H1 (cell line): ENCODE results near the gene MYH9. TPM values are rescaled to one million over a fixed set of nuclear protein-coding genes. Genes with fewer than 3 reads are reported as not detected.

Source experiments
- CTCF ChIA-PET: fragments of 300-600 bp; sonication (Branson Sonifier 250); formaldehyde crosslinking; loops from one replicate; lab custom pipeline; 2021; ENCODE audit not compliant: partially characterized antibody; lab: Charles Lee
- POLR2A ChIA-PET: fragments of 300-600 bp; sonication (Branson Sonifier 250); formaldehyde crosslinking; loops from one replicate; lab custom pipeline; 2021; ENCODE audit warnings: inconsistent platforms; ENCODE audit not compliant: partially characterized antibody; lab: Charles Lee
- DNase-seq, 2 experiments: peaks; one replicate each; pipeline versions ENCODE4 v3.0.0 to v3.0.0-alpha.2; 2010 to 2022; ENCODE audit warnings: low spot score in 2 of 2, low read depth in 1 of 2, mixed read lengths in 1 of 2
- FAIRE-seq: peaks from 2 replicates; lab custom pipeline; 2011; peaks lifted over from hg19 to GRCh38; lab: Jason Lieb, UNC
- H2AFZ ChIP-seq: 2 replicates; pipeline ENCODE4 v1.8.1; 2012; ENCODE audit warnings: low read length, inconsistent platforms
- H2AK5ac ChIP-seq: 2 replicates; pipeline ENCODE4 v1.6.1; 2013; ENCODE audit warnings: low read depth, low read length
- H2BK120ac ChIP-seq: replicated peaks from 2 replicates; pipeline ENCODE3; 2013; ENCODE audit warnings: low read depth, low read length, inconsistent platforms
- H2BK12ac ChIP-seq: 2 replicates; pipeline ENCODE4 v1.6.1; 2013; ENCODE audit warnings: low read depth, low read length
- H2BK15ac ChIP-seq: 2 replicates; pipeline ENCODE4 v1.6.1; 2013; ENCODE audit warnings: low read length
- H2BK20ac ChIP-seq: 2 replicates; pipeline ENCODE4 v1.6.1; 2013; ENCODE audit warnings: low read length
- H2BK5ac ChIP-seq: 2 replicates; pipeline ENCODE4 v1.6.1; 2013; ENCODE audit warnings: low read depth, low read length
- H3K14ac ChIP-seq: 2 replicates; pipeline ENCODE4 v1.6.1; 2013; ENCODE audit warnings: inconsistent platforms; ENCODE audit not compliant: insufficient read length
- H3K18ac ChIP-seq: 2 replicates; pipeline ENCODE4 v1.6.1; 2013; ENCODE audit warnings: low read length; ENCODE audit errors: extremely low read depth
- H3K23ac ChIP-seq: 2 replicates; pipeline ENCODE4 v1.6.1; 2013; ENCODE audit warnings: inconsistent platforms; ENCODE audit not compliant: insufficient read length
- H3K23me2 ChIP-seq: 2 replicates; pipeline ENCODE4 v1.6.1; 2013; ENCODE audit warnings: low read depth, low read length
- H3K27ac ChIP-seq: 2 replicates; pipeline ENCODE4 v1.6.1; 2011; ENCODE audit warnings: low read depth, low read length, inconsistent platforms
- H3K27me3 ChIP-seq, 4 experiments: replicated peaks in 1 of 4; 1 replicate in 1 of 4; 2 replicates in 3 of 4; pipeline versions ENCODE4 v1.6.1 to v1.8.1; 2011 to 2013; ENCODE audit warnings: low read length in 3 of 4, mild to moderate bottlenecking in 3 of 4, inconsistent platforms in 2 of 4, mixed read lengths in 2 of 4, moderate library complexity in 1 of 4; ENCODE audit not compliant: control insufficient read depth in 3 of 4, insufficient read depth in 3 of 4; ENCODE audit errors: extremely low read depth in 1 of 4
- H3K36me3 ChIP-seq, 4 experiments: 2 replicates each; pipeline versions ENCODE4 v1.6.1 to v1.8.1; 2011 to 2013; ENCODE audit warnings: mild to moderate bottlenecking in 4 of 4, low read length in 3 of 4, moderate library complexity in 2 of 4, control low read depth in 1 of 4, inconsistent platforms in 1 of 4; ENCODE audit not compliant: insufficient read depth in 4 of 4, control insufficient read depth in 2 of 4
- H3K4ac ChIP-seq: replicated peaks from 2 replicates; pipeline ENCODE3; 2013; ENCODE audit warnings: low read length, low read depth, mixed read lengths, inconsistent platforms; ENCODE audit not compliant: insufficient read length
- H3K4me1 ChIP-seq, 4 experiments: replicated peaks in 1 of 4; 1 replicate in 1 of 4; 2 replicates in 3 of 4; pipeline versions ENCODE4 v1.6.1 to v1.8.1; 2011 to 2013; ENCODE audit warnings: low read length in 3 of 4, inconsistent platforms in 2 of 4, mixed read lengths in 1 of 4; ENCODE audit not compliant: insufficient read depth in 4 of 4, control insufficient read depth in 3 of 4
- H3K4me2 ChIP-seq, 2 experiments: 2 replicates each; pipeline versions ENCODE4 v1.6.1 to v1.8.1; 2011 to 2013; ENCODE audit warnings: low read depth in 2 of 2, low read length in 2 of 2, control low read depth in 1 of 2, inconsistent platforms in 1 of 2, mild to moderate bottlenecking in 1 of 2; ENCODE audit not compliant: insufficient read depth in 1 of 2
- H3K4me3 ChIP-seq, 4 experiments: fragments of 200-600, 300-600 bp in 1 of 4; sonication (generic), shearing (Covaris generic), sonication (Bioruptor Twin) in 1 of 4; 2 replicates each; pipeline versions ENCODE4 v1.5.1 to v1.8.1; 2011 to 2016; ENCODE audit warnings: low read length in 4 of 4, low read depth in 3 of 4, control low read depth in 2 of 4, inconsistent platforms in 2 of 4, mild to moderate bottlenecking in 2 of 4, mixed read lengths in 1 of 4, moderate library complexity in 1 of 4; ENCODE audit not compliant: insufficient read depth in 2 of 4; ENCODE audit errors: extremely low read depth in 1 of 4
- H3K56ac ChIP-seq: replicated peaks from 2 replicates; pipeline ENCODE3; 2013; ENCODE audit warnings: low read depth, mild to moderate bottlenecking, mixed read lengths, low read length, inconsistent platforms; ENCODE audit not compliant: insufficient read length
- H3K79me1 ChIP-seq: 2 replicates; pipeline ENCODE4 v1.6.1; 2013; ENCODE audit warnings: low read depth, low read length, control low read depth
- H3K79me2 ChIP-seq, 2 experiments: 2 replicates each; pipeline versions ENCODE4 v1.6.1 to v1.8.1; 2012 to 2013; ENCODE audit warnings: low read length in 2 of 2, mild to moderate bottlenecking in 2 of 2, inconsistent platforms in 1 of 2; ENCODE audit not compliant: insufficient read depth in 2 of 2, control insufficient read depth in 1 of 2
- H3K9ac ChIP-seq, 4 experiments: replicated peaks in 1 of 4; 1 replicate in 1 of 4; 2 replicates in 3 of 4; pipeline versions ENCODE4 v1.6.1 to v1.8.1; 2011 to 2013; ENCODE audit warnings: low read depth in 3 of 4, low read length in 3 of 4, control low read depth in 2 of 4, mild to moderate bottlenecking in 2 of 4, moderate library complexity in 2 of 4, inconsistent platforms in 1 of 4; ENCODE audit errors: extremely low read depth in 1 of 4
- H3K9me3 ChIP-seq, 2 experiments: 2 replicates each; pipeline versions ENCODE4 v1.6.1 to v1.8.1; 2012 to 2013; ENCODE audit warnings: mild to moderate bottlenecking in 2 of 2, moderate library complexity in 2 of 2, control low read depth in 1 of 2, inconsistent platforms in 1 of 2, low read depth in 1 of 2, low read length in 1 of 2, mixed read lengths in 1 of 2; ENCODE audit not compliant: insufficient read depth in 2 of 2
- H4K20me1 ChIP-seq, 2 experiments: replicated peaks in 1 of 2; 2 replicates each; pipeline versions ENCODE3 to v1.8.1; 2011 to 2013; ENCODE audit warnings: inconsistent platforms in 2 of 2, low read length in 2 of 2, mild to moderate bottlenecking in 1 of 2; ENCODE audit not compliant: insufficient read depth in 2 of 2, control insufficient read depth in 1 of 2
- H4K5ac ChIP-seq: 2 replicates; pipeline ENCODE4 v1.6.1; 2013; ENCODE audit warnings: low read length, low read depth, mixed read lengths, inconsistent platforms; ENCODE audit not compliant: insufficient read length
- H4K8ac ChIP-seq: 2 replicates; pipeline ENCODE4 v1.8.0; 2013; ENCODE audit warnings: mild to moderate bottlenecking, moderate library complexity, low read length, inconsistent platforms; ENCODE audit not compliant: insufficient read depth; ENCODE audit errors: extremely low read depth
- H4K91ac ChIP-seq: replicated peaks from 2 replicates; pipeline ENCODE3; 2013; ENCODE audit warnings: low read length, mixed read lengths, inconsistent platforms; ENCODE audit not compliant: insufficient read length
- ASH2L ChIP-seq: fragments of 200-600, 300-600 bp; sonication (generic); IDR thresholded peaks from one replicate; pipeline ENCODE4 v1.7.1; 2017; ENCODE audit warnings: low read length
- BACH1 ChIP-seq: IDR thresholded peaks from 2 replicates; pipeline ENCODE4 v1.6.1; 2012; ENCODE audit warnings: low read length, improper control_type of control experiment
- CBX5 ChIP-seq: fragments of 300-800, 300-1000 bp; sonication (generic); IDR thresholded peaks from 2 replicates; pipeline ENCODE4 v1.7.1; 2016; ENCODE audit warnings: antibody characterized with exemption, low read length, low read depth
- CTBP2 ChIP-seq: IDR thresholded peaks from 2 replicates; pipeline ENCODE4 v1.7.0; 2011; ENCODE audit warnings: borderline replicate concordance, mild to moderate bottlenecking, moderate library complexity, mixed read lengths, low read length; ENCODE audit not compliant: insufficient read depth, insufficient read length
- EGR1 ChIP-seq: IDR thresholded peaks from 2 replicates; pipeline ENCODE4 v1.6.1; 2011; ENCODE audit warnings: low read depth, low read length, borderline replicate concordance
- GTF2F1 ChIP-seq: IDR thresholded peaks from 2 replicates; pipeline ENCODE4 v1.6.1; 2012; ENCODE audit warnings: low read depth, low read length, improper control_type of control experiment, borderline replicate concordance
- KDM4A ChIP-seq: IDR thresholded peaks from one replicate; pipeline ENCODE4 v1.7.1; 2012; ENCODE audit warnings: low read depth, mild to moderate bottlenecking, moderate library complexity, low read length, inconsistent platforms; ENCODE audit not compliant: severe bottlenecking
- RBBP5 ChIP-seq: IDR thresholded peaks from 2 replicates; pipeline ENCODE4 v1.7.1; 2012; ENCODE audit warnings: low read depth, mild to moderate bottlenecking, inconsistent platforms, low read length, moderate library complexity, borderline replicate concordance
- SAP30 ChIP-seq: fragments of 300-600 bp; sonication (generic); IDR thresholded peaks from 2 replicates; pipeline ENCODE4 v1.7.1; 2012; ENCODE audit warnings: low read length, moderate library complexity, mild to moderate bottlenecking, inconsistent platforms; ENCODE audit not compliant: insufficient read depth, insufficient replicate concordance
- SIX5 ChIP-seq: IDR thresholded peaks from 2 replicates; pipeline ENCODE4 v1.6.1; 2011; ENCODE audit warnings: mild to moderate bottlenecking, low read depth, low read length
- SP2 ChIP-seq: IDR thresholded peaks from 2 replicates; pipeline ENCODE4 v1.6.1; 2012; ENCODE audit warnings: mild to moderate bottlenecking, low read length, inconsistent platforms
- SP4 ChIP-seq: IDR thresholded peaks from 2 replicates; pipeline ENCODE4 v1.6.1; 2012; ENCODE audit warnings: low read length, inconsistent platforms
- WGBS, 2 experiments: shearing (Covaris generic) in 1 of 2; methylation state at CpG; one replicate each; pipeline versions ENCODE4 v1.1.6 to v1.1.7; 2013 to 2015; ENCODE audit warnings: low lambda C conversion rate in 2 of 2, mixed read lengths in 2 of 2, inconsistent platforms in 1 of 2, low coverage in 1 of 2, missing lambda C conversion rate in 1 of 2; ENCODE audit not compliant: insufficient replicate concordance in 2 of 2, insufficient coverage in 1 of 2, insufficient read length in 1 of 2; ENCODE audit errors: extremely low coverage in 1 of 2, missing lambda C conversion rate in 1 of 2; 5-methylcytosine and 5-hydroxymethylcytosine counted together
- polyA plus RNA-seq, 7 experiments: library from polyadenylated mRNA; depleted of rRNA in 3 of 7; stranded (reverse) in 5 of 7; unstranded in 2 of 7; fragments of >200 nt in 5 of 7; fragments of 200-250 nt in 2 of 7; gene quantifications; 1 replicate in 5 of 7; 2 replicates in 1 of 7; 4 replicates in 1 of 7; pipeline versions ENCODE4 v1.2.1 to v1.2.3, GENCODE V29; 2011 to 2013; ENCODE audit warnings: missing spikeins in 2 of 7, mixed read lengths in 2 of 7
- total RNA-seq: library from RNA; stranded (reverse); fragmentation: NEBNext Ultra II Directional; extraction: Animal tissue kit (Norgen Biotek cat#: 25700); gene quantifications from 2 replicates; pipeline ENCODE4 v1.2.1, GENCODE V29; 2021

The MYH9 gene
- total and polyA plus RNA-seq, 2 of the 8 experiments (the other 6 are each of a cell fraction or from before 2014, with no cell fraction given) = 24.9 to 322 TPM

DNA sequence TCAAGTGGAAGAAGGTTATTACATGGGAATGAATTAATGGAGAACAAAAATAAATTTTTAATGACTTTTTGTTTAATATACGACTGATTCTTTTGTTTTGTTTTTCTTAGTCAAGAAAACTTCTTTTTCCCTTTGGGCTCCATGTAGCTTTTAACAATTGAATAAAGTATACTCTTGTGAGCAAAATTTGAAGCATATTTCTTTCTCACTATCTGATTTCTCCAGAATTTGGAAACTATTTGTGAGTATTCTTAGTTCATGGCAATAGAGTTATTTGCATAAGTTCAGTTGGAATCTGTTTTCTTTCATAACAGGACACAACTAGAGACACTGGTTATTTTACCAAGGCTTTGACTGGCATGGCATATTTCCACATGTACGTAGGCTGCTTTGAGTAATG, 138.6 kb downstream of the MYH9 start:
- FAIRE-seq (no peak), DNase-seq (no peak)
- no peak overlapping the region for H2BK120ac ChIP-seq
- no peak overlapping the region for H3K23ac ChIP-seq
- H3K79me2 ChIP-seq = no peaks in the 10 kb centered on the region
- no peak overlapping the region for H4K5ac ChIP-seq
- 91% methylated on average over 2 of the region's 2 CpGs; no CpG with 5 or more reads in 1 of the 2 experiments for WGBS, 2 experiments
- no peak overlapping the region for H2AFZ ChIP-seq
- H3K9me3 ChIP-seq = peaks cover 3 to 7% of the 10 kb centered on the region in 2 experiments; a peak in 3 of 4 replicates
- H3K27me3 ChIP-seq = no peaks in the 10 kb centered on the region; a peak in 1 of 7 replicates
- peaks cover 0 to 5% (median 0%) of the 10 kb centered on the region in 4 experiments; a peak in 1 of 7 replicates for H3K4me1 ChIP-seq
- no peak overlapping the region for H4K91ac ChIP-seq
- no peak overlapping the region for H2BK20ac ChIP-seq
- H3K14ac ChIP-seq = no peak overlapping the region
- H2BK5ac ChIP-seq = no peak overlapping the region
- ChIA-PET POLR2A (interaction anchor here (0.6 to 1.7 kb wide), 2 partner anchors 9 to 233 kb away, joined by 3 to 6 read pairs; partner anchors contain the start of gene APOL2), CTCF (interaction anchor here (0.7 to 3.1 kb wide), 3 partner anchors 10 to 37 kb away, joined by 3 to 16 read pairs (median 4); partner anchors contain the start of gene APOL2)
- no peak overlapping the region for H3K9ac ChIP-seq
- no peak overlapping the region for H2AK5ac ChIP-seq
- H3K79me1 ChIP-seq = no peaks in the 10 kb centered on the region
- no peak overlapping the region for H3K4me3 ChIP-seq
- H4K20me1 ChIP-seq = no peaks in the 10 kb centered on the region
- no peak overlapping the region for H3K56ac ChIP-seq
- H2BK12ac ChIP-seq = no peak overlapping the region
- TF ChIP-seq SAP30 (no peak), KDM4A (no peak), CBX5 (no peak), RBBP5 (no peak), SIX5 (no peak), SP2 (no peak), SP4 (no peak), ASH2L (no peak), GTF2F1 (no peak), CTBP2 (no peak), EGR1 (no peak), BACH1 (no peak)
- H3K4ac ChIP-seq = no peak overlapping the region
- no peak overlapping the region for H4K8ac ChIP-seq
- no peaks in the 10 kb centered on the region for H3K23me2 ChIP-seq
- H3K27ac ChIP-seq = no peak overlapping the region
- no peak overlapping the region for H3K18ac ChIP-seq
- no peak overlapping the region for H3K4me2 ChIP-seq
- H2BK15ac ChIP-seq = no peak overlapping the region
- H3K36me3 ChIP-seq = no peaks in the 10 kb centered on the region
